ENCODE data around the gene LMX1B.

LMX1B gene

GRCh38 chr9:126663661-126664072 is 49.9 kb downstream of the LMX1B start:
- peak; percentile 35 for DNase-seq

- no peak for DNase-seq
Measured at GRCh38 chr9:126664900-126665643, 51.3 kb downstream of the LMX1B start.

GRCh38 chr9:126665644-126666035 is 51.9 kb downstream of the LMX1B start:
- DNase-seq, result no peak

- DNase-seq, result no peak
Measured at GRCh38 chr9:126666155-126666803, 52.6 kb downstream of the LMX1B start.

GRCh38 chr9:126667190-126668055 is 53.7 kb downstream of the LMX1B start:
- DNase-seq, result peak; percentile 37

- DNase-seq, result no peak
Measured at GRCh38 chr9:126668058-126668457, 54.3 kb downstream of the LMX1B start.

GRCh38 chr9:126669108-126669507 is 55.4 kb downstream of the LMX1B start:
- no peak for DNase-seq

GRCh38 chr9:126670270-126670669 is 56.5 kb downstream of the LMX1B start:
- no peak for DNase-seq

- DNase-seq, result no peak
Measured at GRCh38 chr9:126671381-126671831, 57.7 kb downstream of the LMX1B start.

- DNase-seq, result no peak
Measured at GRCh38 chr9:126671983-126672382, 58.3 kb downstream of the LMX1B start.

- DNase-seq, result no peak
Measured at GRCh38 chr9:126672634-126673284, 59.0 kb downstream of the LMX1B start.

GRCh38 chr9:126673689-126674364 is 60.1 kb downstream of the LMX1B start:
- DNase-seq, result peak; percentile 83

- no peak for DNase-seq
Measured at GRCh38 chr9:126674365-126675146, 60.8 kb downstream of the LMX1B start.

- no peak for DNase-seq
Measured at GRCh38 chr9:126675147-126675467, 61.4 kb downstream of the LMX1B start.

GRCh38 chr9:126676102-126676684 is 62.5 kb downstream of the LMX1B start:
- no peak for DNase-seq

GRCh38 chr9:126676685-126677143 is 63.0 kb downstream of the LMX1B start:
- DNase-seq, result no peak

GRCh38 chr9:126677188-126678084 is 63.7 kb downstream of the LMX1B start:
- no peak for DNase-seq

GRCh38 chr9:126678989-126679388 is 65.3 kb downstream of the LMX1B start:
- DNase-seq, result no peak

- no peak for DNase-seq
Measured at GRCh38 chr9:126681336-126681735, 67.6 kb downstream of the LMX1B start.
